Activated CD8-positive, alpha-beta memory T cell treated with anti-CD3 and anti-CD28 coated beads, Interleukin-2, amount 10 ng/mL, durations not matched to agents 7 days and 5 days (primary cell): ENCODE measurements around the gene EPHA6. TPM values are rescaled to one million over a fixed set of nuclear protein-coding genes. Genes with fewer than 3 reads are reported as not detected.
"Not testable (repeated sequence)": the region's sequence is repeated elsewhere in the genome, so short reads cannot be mapped to it uniquely, and the experiment has no call there.

Experiments used
- ATAC-seq: fragments of 150-1000 bp; cut with Tn5 transposase; one replicate; pipeline ENCODE4 v1.10.0; 2021; ENCODE audit warnings: moderate library complexity
- CTCF ChIA-PET: fragments of 350-600 bp; sonication (Branson Sonifier 250); formaldehyde crosslinking; loops from one replicate; lab custom pipeline; 2021; ENCODE audit warnings: antibody characterized with exemption; lab: Charles Lee
- DNase-seq: peaks from one replicate; pipeline ENCODE4 v3.0.0-alpha.2; 2020
- H3K27ac Mint-ChIP-seq: one replicate; pipeline ENCODE4 v1.8.0; 2021; ENCODE audit warnings: mild to moderate bottlenecking, mixed read lengths
- H3K27me3 Mint-ChIP-seq: one replicate; pipeline ENCODE4 v1.8.0; 2021; ENCODE audit warnings: mixed read lengths
- H3K36me3 Mint-ChIP-seq: one replicate; pipeline ENCODE4 v1.8.0; 2021; ENCODE audit warnings: mild to moderate bottlenecking, mixed read lengths
- H3K4me1 Mint-ChIP-seq: one replicate; pipeline ENCODE4 v1.8.0; 2021; ENCODE audit warnings: mixed read lengths
- H3K4me3 Mint-ChIP-seq: one replicate; pipeline ENCODE4 v1.8.0; 2021; ENCODE audit warnings: mild to moderate bottlenecking, moderate library complexity, mixed read lengths
- H3K9me3 Mint-ChIP-seq: one replicate; pipeline ENCODE4 v1.8.0; 2022; ENCODE audit warnings: low read depth, mixed read lengths
- total RNA-seq, 2 experiments: library from RNA; stranded (reverse); gene quantifications; one replicate each; pipeline ENCODE4 v1.2.3, GENCODE V29; 2021

EPHA6 gene
- total RNA-seq, 2 experiments from 2014 or later = not detected

GRCh38 chr3:96959901-96960641 lies 145.7 kb downstream of the EPHA6 start:
- no peak for ATAC-seq
- Mint-ChIP-seq H3K4me3 (no peak overlapping the region), H3K9me3 (peaks cover 2% of the 10 kb centered on the region), H3K27ac (no peak overlapping the region), H3K4me1 (no peaks in the 10 kb centered on the region), H3K27me3 (no peaks in the 10 kb centered on the region), H3K36me3 (no peaks in the 10 kb centered on the region)
- DNase-seq = no peak
- CTCF ChIA-PET = no interaction called here

DNA sequence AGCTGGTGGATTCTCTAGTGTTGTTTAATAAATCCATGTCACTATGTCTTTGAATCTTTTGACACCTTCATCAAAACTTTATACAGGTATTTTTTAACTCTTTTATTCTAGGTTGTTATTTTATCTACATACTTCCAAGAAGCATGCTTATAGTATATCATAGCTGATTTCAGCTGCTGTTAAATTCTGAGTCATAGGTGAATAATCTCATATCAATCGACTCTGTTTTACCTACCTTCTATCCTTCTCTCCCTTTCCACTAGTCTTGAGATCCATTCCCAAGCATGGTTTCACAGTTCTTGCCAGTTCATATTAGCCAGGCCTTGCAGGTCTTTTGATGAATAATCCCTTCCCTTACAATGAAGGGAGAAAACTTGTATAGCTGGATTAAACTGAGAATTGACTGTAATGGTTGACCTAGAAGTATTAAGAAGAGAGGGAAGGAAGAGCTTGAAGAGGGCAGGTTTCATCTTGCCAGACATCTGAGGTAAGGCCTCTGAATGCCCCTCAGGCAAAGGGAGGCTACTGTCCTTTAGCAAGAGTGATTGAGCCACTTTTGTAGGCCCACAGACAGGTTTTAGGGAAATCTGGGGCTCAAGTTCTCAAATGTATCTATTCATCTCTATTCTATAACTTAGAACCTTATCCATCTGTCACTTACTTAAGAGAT lies 146.4 kb downstream of the EPHA6 start:
- Mint-ChIP-seq H3K36me3 (no peaks in the 10 kb centered on the region), H3K9me3 (peaks cover 2% of the 10 kb centered on the region), H3K27me3 (no peaks in the 10 kb centered on the region), H3K4me1 (no peaks in the 10 kb centered on the region), H3K27ac (no peak overlapping the region), H3K4me3 (no peak overlapping the region)
- no peak for DNase-seq
- CTCF ChIA-PET = no interaction called here
- ATAC-seq = no peak

DNA sequence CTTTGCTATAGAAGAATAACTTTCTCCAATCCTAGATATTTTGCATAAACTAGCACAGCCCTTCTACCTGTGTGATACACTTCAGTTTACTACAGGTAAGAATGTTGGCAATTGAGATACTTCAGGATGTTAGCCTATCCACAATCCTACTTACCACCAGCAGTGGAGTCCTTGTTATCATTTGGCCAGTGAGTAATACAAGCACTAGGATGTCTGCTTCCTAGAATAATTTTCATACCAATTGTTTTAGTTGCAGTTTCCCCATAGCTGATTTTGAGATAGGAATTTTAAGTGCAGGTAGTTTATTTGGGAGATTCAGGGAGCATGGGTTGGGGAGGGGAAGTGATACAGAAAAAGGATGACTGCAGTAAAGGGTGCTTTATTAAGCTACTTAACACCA lies 147.2 kb downstream of the EPHA6 start:
- ATAC-seq (no peak), DNase-seq (no peak)
- Mint-ChIP-seq H3K27ac (no peak overlapping the region), H3K27me3 (no peaks in the 10 kb centered on the region), H3K36me3 (no peaks in the 10 kb centered on the region), H3K4me3 (no peak overlapping the region), H3K9me3 (peaks cover 2% of the 10 kb centered on the region), H3K4me1 (no peaks in the 10 kb centered on the region)
- CTCF ChIA-PET = no interaction called here

GRCh38 chr3:96966181-96966929 lies 152.0 kb downstream of the EPHA6 start:
- H3K4me1 Mint-ChIP-seq = no peaks in the 10 kb centered on the region
- no peak overlapping the region for H3K27ac Mint-ChIP-seq
- DNase-seq (no peak), ATAC-seq (no peak)
- no peaks in the 10 kb centered on the region for H3K9me3 Mint-ChIP-seq
- no peaks in the 10 kb centered on the region for H3K27me3 Mint-ChIP-seq
- CTCF ChIA-PET = no interaction called here
- H3K36me3 Mint-ChIP-seq = no peaks in the 10 kb centered on the region
- no peak overlapping the region for H3K4me3 Mint-ChIP-seq

GRCh38 chr3:96970211-96970610 lies 155.8 kb downstream of the EPHA6 start:
- H3K36me3 Mint-ChIP-seq = no peaks in the 10 kb centered on the region
- no peak for DNase-seq
- no peaks in the 10 kb centered on the region for H3K27me3 Mint-ChIP-seq
- H3K9me3 Mint-ChIP-seq = no peaks in the 10 kb centered on the region
- H3K27ac Mint-ChIP-seq = no peak overlapping the region
- H3K4me1 Mint-ChIP-seq = no peaks in the 10 kb centered on the region
- no peak for ATAC-seq
- no peak overlapping the region for H3K4me3 Mint-ChIP-seq
- CTCF ChIA-PET = no interaction called here

DNA sequence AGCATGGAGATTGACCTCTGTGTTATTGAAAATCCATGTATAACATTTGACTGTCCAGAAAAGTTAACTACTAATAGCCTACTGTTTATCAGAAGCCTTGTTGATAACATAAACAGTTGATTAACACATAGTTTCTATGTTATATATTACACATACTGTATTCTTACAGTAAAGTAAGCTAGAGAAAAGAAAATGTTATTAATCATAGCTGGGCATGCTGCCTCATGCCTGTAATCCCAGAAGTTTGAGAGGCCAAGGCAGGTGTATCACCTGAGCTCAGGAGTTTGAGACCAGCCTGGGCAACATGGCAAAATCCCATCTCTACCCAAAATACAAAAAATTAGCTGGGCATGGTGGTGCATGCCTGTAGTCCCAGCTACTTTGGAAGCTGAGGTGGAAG lies 163.3 kb downstream of the EPHA6 start:
- no peak overlapping the region for H3K4me3 Mint-ChIP-seq
- no peak overlapping the region for H3K27ac Mint-ChIP-seq
- H3K4me1 Mint-ChIP-seq = no peaks in the 10 kb centered on the region
- ATAC-seq = no peak
- no peak for DNase-seq
- H3K9me3 Mint-ChIP-seq = no peaks in the 10 kb centered on the region
- no peaks in the 10 kb centered on the region for H3K27me3 Mint-ChIP-seq
- CTCF ChIA-PET = interaction anchor here (0.6 kb wide), 1 partner anchor 21 kb away, joined by 3 read pairs; no protein-coding TSS in a partner anchor
- no peaks in the 10 kb centered on the region for H3K36me3 Mint-ChIP-seq

GRCh38 chr3:96983716-96984115 lies 169.3 kb downstream of the EPHA6 start:
- H3K4me1 Mint-ChIP-seq, H3K27me3 Mint-ChIP-seq, H3K27ac Mint-ChIP-seq, H3K4me3 Mint-ChIP-seq, CTCF ChIA-PET, H3K9me3 Mint-ChIP-seq, DNase-seq, ATAC-seq, H3K36me3 Mint-ChIP-seq: not testable (repeated sequence)

GRCh38 chr3:96986241-96986640 lies 171.8 kb downstream of the EPHA6 start:
- no peak for DNase-seq
- ATAC-seq = no peak
- no peaks in the 10 kb centered on the region for H3K27me3 Mint-ChIP-seq
- no peaks in the 10 kb centered on the region for H3K4me1 Mint-ChIP-seq
- peaks cover 5% of the 10 kb centered on the region for H3K9me3 Mint-ChIP-seq
- CTCF ChIA-PET = no interaction called here
- H3K27ac Mint-ChIP-seq = no peak overlapping the region
- H3K4me3 Mint-ChIP-seq = no peak overlapping the region
- H3K36me3 Mint-ChIP-seq = no peaks in the 10 kb centered on the region

- Mint-ChIP-seq H3K4me3 (no peak overlapping the region), H3K4me1 (no peaks in the 10 kb centered on the region), H3K27me3 (no peaks in the 10 kb centered on the region), H3K9me3 (peaks cover 5% of the 10 kb centered on the region), H3K36me3 (no peaks in the 10 kb centered on the region), H3K27ac (no peak overlapping the region)
- DNase-seq (no peak), ATAC-seq (no peak)
- CTCF ChIA-PET = no interaction called here
Observed at GRCh38 chr3:96991231-96991630, 176.8 kb downstream of the EPHA6 start.

DNA sequence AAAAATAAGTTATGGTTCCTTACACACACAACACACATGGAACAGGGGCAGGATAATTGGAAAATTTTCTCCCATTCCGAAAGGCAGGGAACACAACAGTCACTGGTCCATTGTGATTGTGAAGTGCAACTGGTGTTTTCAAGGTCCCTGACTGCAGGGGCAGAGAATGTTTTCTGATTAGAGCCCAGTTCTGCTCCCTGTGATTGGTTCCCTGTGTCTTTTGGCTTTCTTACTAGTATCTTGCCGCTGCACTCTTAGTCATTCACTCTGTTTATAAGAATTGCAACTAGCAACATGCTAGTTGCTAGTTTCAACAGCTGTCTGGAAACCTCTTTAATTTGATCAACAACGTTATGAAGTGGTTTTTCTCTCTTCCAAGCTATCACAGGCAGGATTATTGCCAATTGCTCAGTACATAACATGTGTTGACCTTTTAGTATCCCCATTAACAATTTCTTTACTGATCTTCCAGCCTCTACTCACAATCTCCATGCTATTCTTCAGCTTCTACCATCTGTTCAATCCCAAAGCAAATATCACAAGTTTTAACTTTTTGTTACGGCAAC lies 177.5 kb downstream of the EPHA6 start:
- no peaks in the 10 kb centered on the region for H3K36me3 Mint-ChIP-seq
- H3K27me3 Mint-ChIP-seq = no peaks in the 10 kb centered on the region
- H3K4me1 Mint-ChIP-seq = no peaks in the 10 kb centered on the region
- no peak overlapping the region for H3K4me3 Mint-ChIP-seq
- peaks cover 5% of the 10 kb centered on the region for H3K9me3 Mint-ChIP-seq
- CTCF ChIA-PET = no interaction called here
- ATAC-seq = no peak
- no peak overlapping the region for H3K27ac Mint-ChIP-seq
- DNase-seq = no peak

GRCh38 chr3:96994988-96995387 lies 180.6 kb downstream of the EPHA6 start:
- CTCF ChIA-PET = no interaction called here
- Mint-ChIP-seq H3K27ac (no peak overlapping the region), H3K9me3 (no peaks in the 10 kb centered on the region), H3K4me3 (no peak overlapping the region), H3K27me3 (no peaks in the 10 kb centered on the region), H3K36me3 (no peaks in the 10 kb centered on the region), H3K4me1 (no peaks in the 10 kb centered on the region)
- no peak for DNase-seq
- ATAC-seq = no peak

- H3K9me3 Mint-ChIP-seq = no peaks in the 10 kb centered on the region
- H3K27me3 Mint-ChIP-seq = no peaks in the 10 kb centered on the region
- H3K4me3 Mint-ChIP-seq = no peak overlapping the region
- DNase-seq (no peak), ATAC-seq (no peak)
- H3K36me3 Mint-ChIP-seq = no peaks in the 10 kb centered on the region
- H3K4me1 Mint-ChIP-seq = no peaks in the 10 kb centered on the region
- CTCF ChIA-PET = no interaction called here
- no peak overlapping the region for H3K27ac Mint-ChIP-seq
Observed at GRCh38 chr3:96996009-96996408, 181.6 kb downstream of the EPHA6 start.

- Mint-ChIP-seq H3K9me3 (peaks cover 6% of the 10 kb centered on the region), H3K27ac (no peak overlapping the region), H3K4me1 (no peaks in the 10 kb centered on the region), H3K36me3 (no peaks in the 10 kb centered on the region), H3K27me3 (no peaks in the 10 kb centered on the region), H3K4me3 (no peak overlapping the region)
- DNase-seq (no peak), ATAC-seq (no peak)
- CTCF ChIA-PET = no interaction called here
Observed at GRCh38 chr3:97001611-97002010, 187.2 kb downstream of the EPHA6 start.
